Measurements from ENCODE around the gene STYXL2.

The STYXL2 gene

DNA sequence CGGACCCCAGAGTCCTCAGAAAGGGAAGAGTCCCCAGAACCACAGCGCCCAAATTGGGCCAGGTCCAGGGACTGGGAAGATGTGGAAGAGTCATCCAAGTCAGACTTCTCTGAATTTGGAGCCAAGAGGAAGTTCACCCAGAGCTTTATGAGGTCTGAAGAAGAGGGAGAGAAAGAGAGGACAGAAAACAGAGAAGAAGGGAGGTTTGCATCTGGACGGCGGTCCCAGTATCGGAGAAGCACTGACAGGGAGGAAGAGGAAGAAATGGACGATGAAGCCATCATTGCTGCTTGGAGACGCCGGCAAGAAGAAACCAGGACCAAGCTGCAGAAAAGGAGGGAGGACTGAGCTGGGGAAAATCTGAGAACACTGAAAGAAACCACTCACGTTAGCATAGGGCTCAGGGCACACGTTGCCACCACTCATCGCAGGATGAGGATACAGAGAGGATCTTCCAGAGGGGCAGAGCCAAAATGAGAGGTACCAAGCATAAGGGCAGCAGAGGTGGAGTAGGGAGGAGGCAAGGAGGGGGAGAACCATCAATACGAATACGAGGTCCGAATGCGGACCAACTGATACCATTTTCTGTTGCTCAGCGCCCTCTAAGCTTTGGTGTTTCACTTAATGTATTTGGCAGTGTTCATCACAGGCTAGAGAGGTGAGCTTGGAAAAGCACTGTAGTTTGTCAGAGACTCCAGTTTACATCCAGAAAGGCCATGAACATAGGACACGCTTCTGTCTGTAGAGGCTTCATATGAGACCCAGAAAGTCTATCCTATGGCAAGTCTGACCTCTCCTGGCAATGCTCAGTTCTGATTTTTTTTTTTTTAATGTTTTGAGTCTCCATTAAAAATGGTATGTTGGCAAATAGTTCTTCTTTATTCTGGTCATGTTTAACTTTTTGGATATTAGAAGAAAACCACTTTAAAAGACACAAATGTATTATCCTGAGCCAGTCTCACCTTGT lies 34.7 kb downstream of the STYXL2 start:
- no peak overlapping the region for H3K27ac ChIP-seq
- H3K4me3 ChIP-seq: no peak overlapping the region

DNA sequence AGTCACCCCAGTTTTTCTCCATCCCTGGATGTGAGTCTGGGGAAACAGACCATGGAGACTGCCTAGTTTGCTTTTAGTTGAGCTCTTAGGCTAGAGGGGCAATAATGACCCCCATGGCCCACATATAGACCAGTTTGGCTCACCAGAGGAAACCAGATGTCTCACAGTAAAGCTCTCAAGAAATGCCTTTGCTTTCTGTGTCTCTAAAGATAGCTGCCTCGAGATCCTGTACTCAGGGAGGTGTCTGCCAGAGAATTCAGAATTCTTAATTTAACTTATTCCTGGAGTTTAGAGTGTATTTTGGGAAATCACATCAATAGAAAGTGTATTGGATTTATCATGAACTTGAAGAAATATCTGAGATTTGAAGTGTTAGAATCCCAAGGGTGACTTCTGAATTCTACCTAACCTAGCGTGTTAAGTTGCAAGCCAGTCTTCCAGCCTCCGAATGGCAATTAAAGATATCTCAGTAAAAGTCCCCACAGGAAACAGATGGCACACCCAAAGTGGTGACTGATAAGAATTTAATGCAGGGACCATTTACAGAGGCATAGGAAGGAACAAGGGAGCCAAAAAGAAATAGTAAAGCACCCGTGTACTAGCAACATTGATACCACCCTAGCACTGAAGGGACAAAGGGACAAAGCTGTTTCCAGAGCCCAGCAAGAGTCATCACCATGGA lies 37.1 kb downstream of the STYXL2 start:
- no peak overlapping the region for H3K27ac ChIP-seq

DNA sequence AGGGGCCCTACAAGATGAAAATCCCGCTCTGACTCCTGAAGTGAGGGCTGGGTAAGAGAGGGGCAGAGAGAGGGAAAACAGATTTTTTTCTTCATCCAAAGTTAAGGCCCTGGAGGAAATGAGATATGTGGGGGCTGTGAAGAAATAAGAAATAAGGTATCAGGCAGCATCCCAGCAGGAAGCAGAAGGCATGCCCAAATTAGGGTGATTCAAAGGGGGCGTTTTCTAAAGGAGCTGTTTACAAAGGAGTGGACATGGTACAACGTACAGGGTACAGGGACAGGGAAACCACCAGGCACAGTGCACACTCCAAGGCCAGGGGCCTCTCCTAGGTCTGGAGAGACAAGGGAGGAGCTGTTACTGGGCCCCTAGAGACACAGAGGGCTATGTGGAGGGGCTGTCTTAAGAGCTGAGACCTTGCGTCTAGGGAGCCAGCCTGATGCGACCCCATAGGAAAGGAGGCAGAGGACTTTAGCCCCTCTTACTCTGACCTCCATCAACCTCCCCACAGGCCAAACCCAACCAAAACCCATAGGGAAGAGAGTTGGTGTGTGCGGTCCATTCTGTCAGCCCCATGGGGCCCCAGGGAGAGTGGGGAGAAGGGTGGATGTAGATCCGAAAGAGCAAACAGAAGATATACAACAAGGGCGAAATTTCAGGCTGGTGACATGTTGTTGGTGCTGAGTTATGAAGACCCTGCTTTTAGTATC lies 38.6 kb downstream of the STYXL2 start:
- Histone ChIP-seq H3K4me3 (no peak overlapping the region), H3K27ac (no peak overlapping the region)

More for the DNA sequence above, 37.1 kb downstream of the STYXL2 start:
- no peak overlapping the region for H3K4me3 ChIP-seq

DNA sequence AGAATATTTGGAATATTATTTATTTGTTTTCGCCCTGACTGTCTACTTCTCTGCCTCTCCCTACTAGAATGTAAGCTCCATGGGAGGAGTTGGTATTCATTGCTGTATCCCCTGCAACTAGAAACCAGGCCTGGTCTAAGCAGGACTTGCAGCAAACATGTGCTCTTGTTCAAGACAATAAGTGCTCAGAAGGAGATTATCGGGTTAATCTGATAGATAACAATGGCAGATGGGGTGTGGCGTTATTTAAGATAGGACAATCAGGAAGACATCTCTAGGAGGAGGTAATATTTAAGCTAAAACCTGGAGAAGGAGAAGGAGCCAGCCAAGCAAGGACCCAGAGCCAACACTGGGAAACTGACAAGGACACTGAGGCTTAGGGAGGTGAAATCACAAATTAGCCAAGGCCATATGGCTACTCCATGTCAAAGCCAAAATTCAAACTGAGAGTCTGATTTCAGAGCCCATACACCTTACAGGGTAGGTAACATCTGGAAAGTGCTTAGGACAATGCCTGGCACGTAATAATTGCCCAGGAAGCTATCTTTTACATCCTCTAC lies 41.5 kb downstream of the STYXL2 start:
- Histone ChIP-seq H3K27ac (peak overlapping the region in 2 of 21 experiments; percentile 26 to 48), H3K4me3 (no peak overlapping the region)

DNA sequence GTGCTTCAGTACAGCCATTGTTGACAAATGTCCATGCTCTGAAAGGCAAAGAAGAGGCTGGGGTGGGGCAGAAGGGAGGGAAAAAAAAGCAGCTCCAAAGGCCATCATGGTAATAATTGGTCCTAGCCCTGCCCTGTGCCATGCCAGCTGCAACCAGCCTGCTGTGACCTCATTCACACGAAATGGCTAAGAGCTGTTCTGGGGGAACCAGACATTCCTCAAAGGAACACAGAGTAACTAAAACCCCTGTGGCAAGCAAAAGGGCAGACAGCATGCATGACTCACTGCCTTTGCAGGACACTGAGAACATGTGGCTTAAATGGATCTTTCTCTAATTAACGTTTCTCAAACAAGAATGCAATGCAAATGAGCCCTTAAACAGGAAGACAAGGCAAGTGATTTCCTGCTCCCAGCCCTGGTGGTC lies 42.3 kb downstream of the STYXL2 start:
- Histone ChIP-seq H3K27ac (peak overlapping the region in 1 of 21 experiments; percentile 48), H3K4me3 (no peak overlapping the region)

DNA sequence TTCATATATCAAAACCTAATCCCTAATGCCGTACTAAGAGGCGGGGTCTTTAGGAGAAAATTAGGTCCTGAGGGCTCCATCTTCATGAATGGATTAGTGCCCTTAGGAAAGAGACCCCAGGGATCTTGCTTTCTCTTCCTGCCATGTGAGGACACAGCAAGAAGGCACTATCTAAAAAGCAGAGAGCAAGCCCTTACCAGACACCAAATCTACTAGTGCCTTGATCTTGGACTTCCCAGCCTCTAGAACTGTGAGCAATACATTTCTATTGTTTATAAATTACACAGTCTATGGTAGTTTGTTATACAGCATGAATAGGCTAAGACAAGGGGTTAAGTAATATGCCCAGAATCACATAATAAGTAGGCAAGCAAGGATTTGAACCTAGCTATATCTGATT lies 42.9 kb downstream of the STYXL2 start:
- Histone ChIP-seq H3K27ac (peak overlapping the region in 1 of 21 experiments; percentile 17), H3K4me3 (no peak overlapping the region)

DNA sequence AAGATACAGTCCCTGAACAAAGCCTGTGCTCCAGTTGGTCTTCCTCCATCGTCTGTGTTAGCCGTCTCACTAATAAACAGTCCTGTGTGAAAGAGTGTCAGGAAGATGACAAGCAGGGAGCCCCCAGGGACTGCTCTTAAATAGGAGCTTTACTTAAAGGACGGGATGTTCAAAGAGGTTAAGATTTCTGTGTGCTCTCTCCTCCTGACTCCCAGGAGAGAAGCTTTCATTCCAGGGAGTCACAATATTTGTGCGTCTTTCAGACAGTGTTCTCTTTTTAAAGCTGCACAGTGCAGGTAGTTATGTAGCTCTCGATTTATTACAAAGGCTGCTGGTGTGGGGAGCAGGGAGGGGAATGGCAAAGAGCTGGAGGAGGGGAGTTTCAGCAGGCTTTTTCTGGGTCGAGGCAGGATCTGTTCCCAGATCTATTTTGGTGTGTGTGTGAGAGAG lies 43.5 kb downstream of the STYXL2 start:
- Histone ChIP-seq H3K27ac (no peak overlapping the region), H3K4me3 (no peak overlapping the region)

DNA sequence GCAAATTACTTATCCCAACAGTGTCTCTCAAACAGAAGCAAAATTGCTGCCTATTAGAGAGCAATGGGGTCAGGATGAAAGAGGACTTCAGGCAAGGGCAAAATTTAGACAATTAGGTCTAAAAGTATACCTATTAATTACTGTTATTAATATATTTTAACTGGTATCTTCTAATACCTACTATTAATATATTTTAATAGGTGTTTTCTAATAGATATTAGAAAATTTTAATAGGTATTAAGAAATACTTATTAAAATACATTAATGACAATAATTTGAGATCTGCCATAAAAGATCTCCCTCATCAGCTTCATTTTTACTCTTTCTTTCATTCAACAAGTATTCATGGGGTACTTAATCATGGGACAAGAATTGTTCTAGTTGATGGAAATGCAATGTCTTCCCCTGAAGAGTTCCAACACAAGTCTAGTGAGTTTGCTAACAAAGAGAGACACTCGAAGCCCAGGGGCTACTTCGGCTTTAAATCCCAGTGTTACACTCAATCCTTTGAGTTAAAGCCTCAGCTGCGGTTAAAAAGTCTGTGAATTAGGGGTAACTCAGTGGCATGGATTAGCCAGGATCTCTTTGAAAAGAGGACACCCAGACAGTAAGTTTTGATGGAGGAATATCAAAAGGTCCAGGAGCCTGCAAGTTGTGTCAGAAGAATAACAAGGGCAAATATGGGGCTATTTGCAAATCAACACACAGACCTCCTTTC lies 44.1 kb downstream of the STYXL2 start:
- H3K27ac ChIP-seq: no peak overlapping the region

DNA sequence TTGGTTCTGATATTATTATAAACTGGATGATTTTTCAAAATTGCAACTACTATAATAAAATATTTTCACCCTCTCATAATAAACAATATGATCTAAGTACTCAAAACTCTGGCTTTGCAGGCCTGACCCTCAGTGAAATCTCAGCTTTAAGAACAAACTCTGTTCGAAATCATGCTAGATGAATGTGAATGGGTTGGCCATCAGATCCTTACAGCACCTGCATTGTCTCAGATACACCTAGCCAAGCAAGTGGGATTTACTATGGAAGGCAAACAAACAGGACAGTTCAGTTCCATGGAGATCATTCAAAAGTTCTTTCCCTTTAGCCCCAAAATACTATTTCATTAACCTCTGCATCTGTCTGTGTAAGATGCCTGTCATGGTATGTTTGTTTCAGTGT lies 44.8 kb downstream of the STYXL2 start:
- no peak overlapping the region for H3K4me3 ChIP-seq
- no peak overlapping the region for H3K27ac ChIP-seq

More for the DNA sequence above, 44.1 kb downstream of the STYXL2 start:
- no peak overlapping the region for H3K4me3 ChIP-seq

DNA sequence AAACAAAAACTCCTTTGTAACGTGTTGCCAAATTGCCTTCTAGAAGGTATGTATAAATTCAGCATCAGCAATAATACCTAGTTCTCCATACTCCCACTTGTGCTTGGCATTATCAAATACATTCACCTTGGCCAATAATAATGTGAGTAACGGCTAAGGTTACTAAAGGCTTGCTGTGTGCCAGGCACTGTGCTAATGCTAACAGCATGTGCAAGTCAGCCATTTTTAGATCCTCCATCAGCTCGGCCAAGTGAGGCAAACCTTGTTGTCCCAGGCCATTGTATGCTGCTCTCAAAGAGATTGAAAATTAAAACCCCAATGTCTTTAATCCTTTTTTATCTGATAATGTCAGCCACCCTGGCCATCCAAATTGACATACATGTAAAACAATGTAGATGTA lies 48.1 kb downstream of the STYXL2 start:
- no peak overlapping the region for H3K27ac ChIP-seq
- H3K4me3 ChIP-seq: no peak overlapping the region

Data from skin epidermis (tissue), 12 donors.